Activated CD4-positive, alpha-beta T cell treated with anti-CD3 and anti-CD28 coated beads, Interleukin-2, amount 50 U/mL, for 24 hours (primary cell): ENCODE results near the gene ABHD12.
A peak's percentile ranks its signal among the peaks of the same experiment; 100 is the strongest.
"Not testable (repeated sequence)": the region's sequence is repeated elsewhere in the genome, so short reads cannot be mapped to it uniquely, and the experiment has no call there.

Experiments used
- DNase-seq, 2 donors: peaks; one replicate each; pipeline ENCODE4 v3.0.0-alpha.2; 2020; ENCODE audit warnings: low read depth in 1 of 2, low spot score in 1 of 2

Gene ABHD12

GRCh38 chr20:25390538-25391528, at the start of gene ABHD12:
Gene ABHD12 (minus strand): TSS chr20:25390835. CDS start chr20:25390703, 132 bp downstream.
- peak; percentile 83 to 93 for DNase-seq

GRCh38 chr20:25439328-25439727, 48.7 kb upstream of the ABHD12 start:
- DNase-seq, result no peak

GRCh38 chr20:25437153-25437581, 46.5 kb upstream of the ABHD12 start:
- DNase-seq, result no peak

- no peak for DNase-seq
Observed at GRCh38 chr20:25424536-25424935, 33.9 kb upstream of the ABHD12 start.

- DNase-seq, result no peak
Observed at GRCh38 chr20:25422032-25422431, 31.4 kb upstream of the ABHD12 start.

GRCh38 chr20:25421102-25421501, 30.5 kb upstream of the ABHD12 start:
- DNase-seq, result no peak

GRCh38 chr20:25418776-25419175, 28.1 kb upstream of the ABHD12 start:
- DNase-seq, result no peak

- DNase-seq, result no peak
Observed at GRCh38 chr20:25408890-25409289, 18.3 kb upstream of the ABHD12 start.

GRCh38 chr20:25408170-25408547, 17.5 kb upstream of the ABHD12 start:
- DNase-seq, result no peak

GRCh38 chr20:25407311-25408169, 16.9 kb upstream of the ABHD12 start, which contains the start of gene GINS1:
Gene GINS1 (plus strand): TSS chr20:25407673. CDS start chr20:25407821, 148 bp downstream.
- DNase-seq, result peak; percentile 72 to 78

GRCh38 chr20:25402583-25402982, 11.9 kb upstream of the ABHD12 start:
- DNase-seq, result no peak

GRCh38 chr20:25400291-25400732, 9.7 kb upstream of the ABHD12 start:
- not testable (repeated sequence) for DNase-seq

- peak in 1 of 2 donors; percentile 28 for DNase-seq
Observed at GRCh38 chr20:25399037-25399430, 8.4 kb upstream of the ABHD12 start.

- DNase-seq, result no peak
Observed at GRCh38 chr20:25398376-25399036, 7.9 kb upstream of the ABHD12 start.

GRCh38 chr20:25397821-25398220, 7.2 kb upstream of the ABHD12 start:
- no peak for DNase-seq

- DNase-seq, result no peak
Observed at GRCh38 chr20:25397096-25397495, 6.5 kb upstream of the ABHD12 start.

- no peak for DNase-seq
Observed at GRCh38 chr20:25394996-25395395, 4.4 kb upstream of the ABHD12 start.

GRCh38 chr20:25394276-25394675, 3.6 kb upstream of the ABHD12 start:
- DNase-seq, result no peak

- peak in 1 of 2 donors; percentile 8 for DNase-seq
Observed at GRCh38 chr20:25389858-25390537, 637 bp downstream of the ABHD12 start.

GRCh38 chr20:25389401-25389857, 1.2 kb downstream of the ABHD12 start:
- no peak for DNase-seq
